Smooth muscle cell of the pulmonary artery (primary cell): ENCODE measurements around the gene TARDBP. TPM values are rescaled to one million over a fixed set of nuclear protein-coding genes. Genes with fewer than 3 reads are reported as not detected.

Source experiments
- total RNA-seq: library from RNA; depleted of rRNA; stranded (reverse); fragments of >200 nt; gene quantifications from 2 replicates; pipeline ENCODE4 v1.2.3, GENCODE V29; 2014

The TARDBP gene
- 53.5 and 78.4 TPM in 2 replicates for total RNA-seq

DNA sequence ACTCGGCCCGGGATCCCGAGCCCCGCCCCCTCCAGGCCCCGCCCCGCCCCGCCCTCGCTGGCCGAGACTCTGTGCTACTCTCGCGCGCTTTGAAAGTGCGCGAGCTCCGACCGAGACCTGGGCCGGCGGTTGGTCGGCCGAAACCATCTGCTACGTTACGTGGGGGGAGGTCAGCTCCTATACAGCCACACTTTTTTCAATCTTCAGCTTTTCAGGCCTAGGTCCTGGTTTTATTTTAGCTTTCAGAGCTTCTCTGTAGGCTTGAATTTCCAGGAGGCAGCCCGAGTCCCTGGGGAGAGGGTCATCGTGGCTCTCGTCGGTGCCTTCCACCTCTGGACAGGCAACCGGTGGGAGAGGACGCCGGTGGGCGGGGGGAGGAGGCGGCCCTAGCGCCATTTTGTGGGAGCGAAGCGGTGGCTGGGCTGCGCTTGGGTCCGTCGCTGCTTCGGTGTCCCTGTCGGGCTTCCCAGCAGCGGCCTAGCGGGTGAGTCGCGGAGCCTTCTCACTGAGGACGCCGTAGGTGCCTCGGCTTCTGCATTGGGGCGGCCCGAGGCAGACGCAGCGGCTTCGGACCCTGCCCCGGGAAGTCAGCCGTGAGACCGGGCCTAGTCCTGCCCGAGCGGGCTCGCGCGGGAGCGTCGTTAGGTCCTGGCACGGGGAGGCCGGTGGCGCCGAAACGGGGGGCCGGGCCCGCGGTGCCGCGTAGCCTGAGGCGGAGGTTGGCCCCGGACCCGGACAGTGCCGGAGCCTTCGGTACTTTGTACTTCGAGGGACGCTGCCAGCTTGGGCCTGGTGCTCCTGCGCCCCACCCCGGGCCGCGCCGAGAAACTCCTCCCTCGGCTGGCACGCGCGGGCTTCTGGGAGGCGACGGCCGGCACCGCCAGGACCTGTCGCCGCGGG is at the start of gene TARDBP:
TARDBP (plus strand) TSS at position 395 of the 900 bp plus-strand sequence. CDS start 1,074 bp downstream, outside the sequence.

DNA sequence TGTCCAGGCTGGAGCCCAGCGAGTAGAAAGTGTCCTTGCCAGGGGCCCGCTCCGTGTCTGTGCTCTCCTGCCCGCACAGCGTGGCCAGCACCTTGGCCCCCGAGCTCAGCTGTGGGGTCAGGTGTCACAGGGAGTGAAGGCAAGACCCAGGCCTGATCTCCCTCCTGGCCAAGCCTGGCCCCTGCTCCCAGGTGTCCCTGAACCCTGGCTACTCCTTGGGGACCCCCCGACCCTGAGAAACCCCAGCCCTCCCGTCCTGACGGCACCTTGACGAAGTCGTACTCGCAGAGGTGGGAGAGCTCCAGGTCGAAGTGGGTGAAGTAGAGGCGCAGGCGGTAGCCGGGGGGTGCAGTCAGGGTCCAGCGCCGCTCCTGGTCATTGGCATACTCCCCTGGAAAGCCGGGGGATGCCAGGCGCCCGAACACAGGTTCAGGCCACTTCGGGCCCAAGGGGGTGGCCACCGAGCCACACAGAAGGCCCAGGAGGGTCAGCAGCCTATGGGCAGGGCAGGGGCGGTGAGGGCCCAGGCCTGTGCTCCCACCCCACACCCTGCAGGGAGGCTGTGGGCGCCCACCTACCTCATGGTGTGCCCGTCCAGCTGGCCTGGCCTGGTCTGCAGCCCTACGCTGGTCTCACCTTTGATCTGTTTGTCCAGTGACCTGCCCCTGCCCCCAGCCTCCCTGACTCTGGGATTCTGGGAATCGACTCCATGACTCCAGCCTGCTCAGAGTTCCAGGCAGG is 34.3 kb downstream of the TARDBP start, which contains the start of gene MASP2:
MASP2 (minus strand) TSS at position 615 of the 741 bp plus-strand sequence; CDS start at position 583, 32 bp downstream.

DNA sequence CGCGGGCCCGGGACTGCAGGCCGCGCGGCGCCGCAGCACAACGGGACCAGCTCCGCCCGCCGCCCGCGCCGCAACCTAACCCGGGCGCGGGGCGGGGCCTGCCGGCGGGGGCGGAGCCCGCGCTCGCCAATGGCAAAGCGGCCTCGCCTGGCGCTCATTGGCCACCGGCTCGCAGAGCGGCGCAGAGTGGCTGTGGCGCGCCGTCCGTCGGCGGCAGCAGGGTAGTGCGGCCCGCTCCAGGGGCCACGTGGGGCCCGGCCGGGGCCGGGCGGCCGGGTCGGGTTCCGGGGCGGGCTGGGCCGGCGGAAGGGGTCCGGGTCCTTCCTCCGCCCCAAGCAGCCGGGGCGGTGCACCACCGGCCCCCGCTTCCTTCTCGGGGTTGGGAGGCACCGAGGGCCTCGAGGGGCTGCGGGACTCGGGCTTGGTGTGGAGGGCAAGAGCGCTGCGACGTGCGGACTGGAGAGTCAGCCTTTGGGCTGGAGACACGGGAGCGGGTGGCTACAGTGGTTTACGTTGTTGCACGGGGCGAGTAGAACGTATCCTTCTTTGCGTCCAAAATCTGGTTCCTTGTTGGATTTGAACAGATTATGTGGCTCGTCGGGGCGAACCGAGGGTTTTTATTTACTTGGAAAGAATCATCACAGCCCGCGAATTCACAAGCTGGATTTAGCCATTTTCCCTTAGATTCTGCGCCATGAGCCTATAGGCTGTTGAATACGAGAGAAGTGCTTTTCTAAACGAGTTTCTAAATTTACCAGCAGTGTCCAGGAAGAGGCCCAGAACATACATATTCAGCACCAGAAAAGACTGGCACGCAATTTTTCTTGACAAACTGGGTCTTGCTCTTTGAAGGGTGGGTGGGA is 47.7 kb downstream of the TARDBP start, which contains the start of gene SRM:
SRM (minus strand) TSS at position 51 of the 863 bp plus-strand sequence. CDS start 75 bp downstream, outside the sequence.

Other genes starting within 250 kb of the TARDBP start
- gene CASZ1, start 216.0 kb upstream of the TARDBP start, total RNA-seq = 0.26 and 0.50 TPM in 2 replicates
- gene MASP2, start 34.6 kb downstream of the TARDBP start, total RNA-seq = not detected in 2 replicates
- gene SRM, start 47.4 kb downstream of the TARDBP start, total RNA-seq = 37.7 and 57.2 TPM in 2 replicates
- 32.3 and 40.5 TPM in 2 replicates for gene EXOSC10, start 87.2 kb downstream of the TARDBP start, total RNA-seq
- gene ANGPTL7, start 176.7 kb downstream of the TARDBP start, total RNA-seq = not detected in 2 replicates
- gene MTOR, start 249.9 kb downstream of the TARDBP start, total RNA-seq = 36.8 and 53.6 TPM in 2 replicates